H9 (cell line): ENCODE data around the gene RPA1. TPM values are rescaled to one million over a fixed set of nuclear protein-coding genes. Genes with fewer than 3 reads are reported as not detected.

Experiments
- DNase-seq: peaks from one replicate; pipeline ENCODE4 v3.0.0-alpha.2; 2017
- H2AFZ ChIP-seq: one replicate; pipeline ENCODE4 v1.6.1; 2013; ENCODE audit warnings: mild to moderate bottlenecking, low read length, control low read depth, moderate library complexity
- H2AK5ac ChIP-seq: 2 replicates; pipeline ENCODE4 v1.6.1; 2013; ENCODE audit warnings: low read length, control low read depth, mixed read lengths; ENCODE audit not compliant: insufficient read length
- H2BK120ac ChIP-seq: one replicate; pipeline ENCODE4 v1.6.1; 2013; ENCODE audit warnings: low read depth, mild to moderate bottlenecking, low read length, control low read depth, inconsistent platforms; ENCODE audit not compliant: poor library complexity, severe bottlenecking
- H2BK12ac ChIP-seq: 2 replicates; pipeline ENCODE4 v1.6.1; 2013; ENCODE audit warnings: low read length, control low read depth, mixed read lengths, low read depth; ENCODE audit not compliant: insufficient read length
- H2BK15ac ChIP-seq: 2 replicates; pipeline ENCODE4 v1.6.1; 2013; ENCODE audit warnings: low read depth, low read length, control low read depth
- H2BK20ac ChIP-seq: one replicate; pipeline ENCODE4 v1.6.1; 2013; ENCODE audit warnings: low read depth, mild to moderate bottlenecking, low read length, control low read depth, inconsistent platforms; ENCODE audit not compliant: poor library complexity, severe bottlenecking
- H2BK5ac ChIP-seq: 2 replicates; pipeline ENCODE4 v1.6.1; 2013; ENCODE audit warnings: low read length, control low read depth, mixed read lengths; ENCODE audit not compliant: insufficient read length
- H3K14ac ChIP-seq: 2 replicates; pipeline ENCODE4 v1.6.1; 2013; ENCODE audit warnings: low read length, control low read depth; ENCODE audit not compliant: insufficient read depth
- H3K18ac ChIP-seq: 2 replicates; pipeline ENCODE4 v1.6.1; 2013; ENCODE audit warnings: low read depth, mild to moderate bottlenecking, mixed read lengths, low read length, control low read depth; ENCODE audit not compliant: insufficient read length
- H3K23ac ChIP-seq: 2 replicates; pipeline ENCODE4 v1.6.1; 2013; ENCODE audit warnings: low read length, control low read depth, mixed read lengths, low read depth; ENCODE audit not compliant: insufficient read length
- H3K23me2 ChIP-seq: 2 replicates; pipeline ENCODE4 v1.6.1; 2013; ENCODE audit warnings: low read depth, mild to moderate bottlenecking, mixed read lengths, low read length, control low read depth; ENCODE audit not compliant: insufficient read length, poor library complexity, severe bottlenecking
- H3K27ac ChIP-seq: 2 replicates; pipeline ENCODE4 v1.5.1; 2013; ENCODE audit warnings: low read length, control low read depth, mixed read lengths, low read depth; ENCODE audit not compliant: insufficient read length
- H3K27me3 ChIP-seq: 2 replicates; pipeline ENCODE4 v1.6.1; 2013; ENCODE audit warnings: low read length, control low read depth, inconsistent platforms; ENCODE audit not compliant: insufficient read depth
- H3K4ac ChIP-seq: 2 replicates; pipeline ENCODE4 v1.6.1; 2013; ENCODE audit warnings: low read depth, mild to moderate bottlenecking, control low read depth, inconsistent platforms, low read length, moderate library complexity
- H3K4me1 ChIP-seq: 2 replicates; pipeline ENCODE4 v1.6.1; 2013; ENCODE audit warnings: low read length, control low read depth, inconsistent platforms; ENCODE audit not compliant: insufficient read depth
- H3K4me2 ChIP-seq: 2 replicates; pipeline ENCODE4 v1.6.1; 2013; ENCODE audit warnings: low read length, control low read depth, mixed read lengths; ENCODE audit not compliant: insufficient read length, insufficient read depth
- H3K56ac ChIP-seq: 2 replicates; pipeline ENCODE4 v1.6.1; 2013; ENCODE audit warnings: low read depth, mild to moderate bottlenecking, mixed read lengths, low read length, control low read depth; ENCODE audit not compliant: insufficient read length
- H3K79me1 ChIP-seq: 2 replicates; pipeline ENCODE4 v1.6.1; 2013; ENCODE audit warnings: low read depth, mild to moderate bottlenecking, moderate library complexity, low read length, control low read depth, inconsistent platforms; ENCODE audit not compliant: insufficient read depth, poor library complexity, severe bottlenecking
- H3K79me2 ChIP-seq: 2 replicates; pipeline ENCODE4 v1.6.1; 2013; ENCODE audit warnings: low read length, control low read depth, inconsistent platforms; ENCODE audit not compliant: insufficient read depth
- H3K9ac ChIP-seq: 2 replicates; pipeline ENCODE4 v1.6.1; 2013; ENCODE audit warnings: low read length, control low read depth, mixed read lengths; ENCODE audit not compliant: insufficient read length; ENCODE audit errors: extremely low read depth
- H3K9me3 ChIP-seq: one replicate; pipeline ENCODE4 v1.6.1; 2013; ENCODE audit warnings: low read depth, low read length, inconsistent platforms; ENCODE audit not compliant: control insufficient read depth
- H3T11ph ChIP-seq: one replicate; pipeline ENCODE4 v1.6.1; 2013; ENCODE audit warnings: mild to moderate bottlenecking, low read length, control low read depth, inconsistent platforms
- H4K20me1 ChIP-seq: one replicate; pipeline ENCODE4 v1.6.1; 2013; ENCODE audit not compliant: control insufficient read depth, insufficient read length, insufficient read depth
- H4K5ac ChIP-seq: 2 replicates; pipeline ENCODE4 v1.6.1; 2013; ENCODE audit warnings: low read depth, mild to moderate bottlenecking, mixed read lengths, low read length, control low read depth; ENCODE audit not compliant: insufficient read length
- H4K8ac ChIP-seq: replicated peaks from 2 replicates; pipeline ENCODE4 v1.6.1; 2013; ENCODE audit warnings: low read length, control low read depth, mixed read lengths, low read depth; ENCODE audit not compliant: insufficient read length
- H4K91ac ChIP-seq: 2 replicates; pipeline ENCODE4 v1.6.1; 2013; ENCODE audit warnings: low read depth, mild to moderate bottlenecking, moderate library complexity, mixed read lengths, low read length, control low read depth; ENCODE audit not compliant: insufficient read length
- H3K27ac Mint-ChIP-seq, 3 experiments: 2 replicates in 2 of 3; 3 replicates in 1 of 3; pipeline ENCODE4 v1.8.0; 2020 to 2021; ENCODE audit warnings: mixed read lengths in 3 of 3, mild to moderate bottlenecking in 1 of 3, moderate library complexity in 1 of 3
- H3K27me3 Mint-ChIP-seq: 2 replicates; pipeline ENCODE4 v1.8.0; 2021; ENCODE audit warnings: low read depth, mild to moderate bottlenecking, moderate library complexity, mixed read lengths
- H3K36me3 Mint-ChIP-seq, 3 experiments: 2 replicates in 2 of 3; 3 replicates in 1 of 3; pipeline ENCODE4 v1.8.0; 2020 to 2021; ENCODE audit warnings: low read depth in 3 of 3, mixed read lengths in 3 of 3; ENCODE audit not compliant: insufficient read depth in 1 of 3
- H3K4me1 Mint-ChIP-seq, 2 experiments: 2 replicates each; pipeline ENCODE4 v1.8.0; 2020; ENCODE audit warnings: mixed read lengths in 2 of 2
- H3K4me3 Mint-ChIP-seq, 2 experiments: 2 replicates in 1 of 2; 3 replicates in 1 of 2; pipeline ENCODE4 v1.8.0; 2020 to 2021; ENCODE audit warnings: mild to moderate bottlenecking in 2 of 2, mixed read lengths in 2 of 2, moderate library complexity in 1 of 2
- H3K9me3 Mint-ChIP-seq, 2 experiments: 2 replicates in 1 of 2; 3 replicates in 1 of 2; pipeline ENCODE4 v1.8.0; 2020; ENCODE audit warnings: mild to moderate bottlenecking in 2 of 2, mixed read lengths in 2 of 2, moderate library complexity in 1 of 2
- WGBS: extraction: QIAGEN DNeasy Blood & Tissue Kit; methylation state at CpG from one replicate; pipeline ENCODE4 v1.1.7; 2013; ENCODE audit warnings: missing lambda C conversion rate, low lambda C conversion rate, mixed read lengths; ENCODE audit not compliant: insufficient read length; ENCODE audit errors: extremely low coverage; 5-methylcytosine and 5-hydroxymethylcytosine counted together
- total RNA-seq: library from RNA; stranded (reverse); gene quantifications from 2 replicates; pipeline ENCODE4 v1.2.1, GENCODE V29; 2021
- TF ChIP-seq, protein P1 (sequence below): fragments of 200-600 bp; sonication (generic); conservative IDR thresholded peaks from 3 replicates; pipeline ENCODE4 v1.8.0; 2021; ENCODE audit warnings: antibody characterized with exemption, mild to moderate bottlenecking

The RPA1 gene
- total RNA-seq, 1 experiment from 2014 or later: 215 TPM

GRCh38 chr17:1907216-1907631 is 77.4 kb downstream of the RPA1 start:
- Histone ChIP-seq H4K91ac (no peak overlapping the region), H2AFZ (no peak overlapping the region), H3K79me2 (no peaks in the 10 kb centered on the region), H3K27ac (no peak overlapping the region), H3K23ac (no peak overlapping the region), H2BK5ac (no peak overlapping the region), H2BK12ac (no peak overlapping the region), H2BK120ac (no peak overlapping the region), H3T11ph (no peak overlapping the region), H3K18ac (no peak overlapping the region), H3K56ac (no peak overlapping the region), H3K23me2 (peaks cover 4% of the 10 kb centered on the region), H2BK15ac (no peak overlapping the region), H4K5ac (no peak overlapping the region), H3K9ac (no peak overlapping the region), H2BK20ac (no peak overlapping the region), H3K4me2 (no peak overlapping the region), H3K4ac (no peak overlapping the region), H3K14ac (no peak overlapping the region), H4K20me1 (no peaks in the 10 kb centered on the region), H3K4me1 (no peaks in the 10 kb centered on the region), H3K27me3 (peaks cover 64% of the 10 kb centered on the region), H2AK5ac (no peak overlapping the region), H3K9me3 (no peaks in the 10 kb centered on the region), H3K79me1 (no peaks in the 10 kb centered on the region), H4K8ac (no peak overlapping the region)
- Mint-ChIP-seq H3K36me3 (no peaks in the 10 kb centered on the region), H3K27ac (peak overlapping the region in 1 of 3 experiments; percentile 50; a peak in 1 of 7 replicates), H3K4me1 (peaks cover 11 to 39% of the 10 kb centered on the region in 2 experiments), H3K9me3 (peaks cover 0 to 5% of the 10 kb centered on the region in 2 experiments; a peak in 1 of 5 replicates), H3K4me3 (peak overlapping the region in 1 of 2 experiments; percentile 68; a peak in 2 of 5 replicates), H3K27me3 (peaks cover 99% of the 10 kb centered on the region)
- WGBS: no CpG with 5 or more reads among the region's 17 CpGs
- no peak for DNase-seq
- TF ChIP-seq, protein P1, sequence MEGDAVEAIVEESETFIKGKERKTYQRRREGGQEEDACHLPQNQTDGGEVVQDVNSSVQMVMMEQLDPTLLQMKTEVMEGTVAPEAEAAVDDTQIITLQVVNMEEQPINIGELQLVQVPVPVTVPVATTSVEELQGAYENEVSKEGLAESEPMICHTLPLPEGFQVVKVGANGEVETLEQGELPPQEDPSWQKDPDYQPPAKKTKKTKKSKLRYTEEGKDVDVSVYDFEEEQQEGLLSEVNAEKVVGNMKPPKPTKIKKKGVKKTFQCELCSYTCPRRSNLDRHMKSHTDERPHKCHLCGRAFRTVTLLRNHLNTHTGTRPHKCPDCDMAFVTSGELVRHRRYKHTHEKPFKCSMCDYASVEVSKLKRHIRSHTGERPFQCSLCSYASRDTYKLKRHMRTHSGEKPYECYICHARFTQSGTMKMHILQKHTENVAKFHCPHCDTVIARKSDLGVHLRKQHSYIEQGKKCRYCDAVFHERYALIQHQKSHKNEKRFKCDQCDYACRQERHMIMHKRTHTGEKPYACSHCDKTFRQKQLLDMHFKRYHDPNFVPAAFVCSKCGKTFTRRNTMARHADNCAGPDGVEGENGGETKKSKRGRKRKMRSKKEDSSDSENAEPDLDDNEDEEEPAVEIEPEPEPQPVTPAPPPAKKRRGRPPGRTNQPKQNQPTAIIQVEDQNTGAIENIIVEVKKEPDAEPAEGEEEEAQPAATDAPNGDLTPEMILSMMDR: no peak
